Gastroesophageal sphincter (tissue), 4 donors: ENCODE measurements around the gene UBE2J1. TPM values are rescaled to one million over a fixed set of nuclear protein-coding genes. Genes with fewer than 3 reads are reported as not detected.

Experiments used
- ATAC-seq: fragments of 150-250 bp; one replicate; pipeline ENCODE4 v1.9.1; 2016; ENCODE audit warnings: mild to moderate bottlenecking, moderate library complexity
- H3K27ac ChIP-seq, 4 donors: fragments of 200-600 bp; sonication (generic) in 3 of 4; 1 replicate in 3 of 4; 2 replicates in 1 of 4; pipeline ENCODE4 v1.5.1; 2016 to 2019
- H3K27me3 ChIP-seq: fragments of 200-600 bp; sonication (generic); one replicate; pipeline ENCODE4 v1.5.1; 2019
- H3K36me3 ChIP-seq, 2 donors: fragments of 200-600 bp; sonication (generic); one replicate each; pipeline ENCODE4 v1.5.1; 2019; ENCODE audit warnings: control low read depth in 1 of 2
- H3K4me1 ChIP-seq, 3 donors: fragments of 200-600 bp; sonication (generic); 1 replicate in 2 of 3; 2 replicates in 1 of 3; pipeline ENCODE4 v1.5.1; 2016 to 2019; ENCODE audit warnings: control low read depth in 2 of 3
- H3K4me3 ChIP-seq, 2 donors: fragments of 200-600 bp; sonication (generic); one replicate each; pipeline ENCODE4 v1.5.1; 2019; ENCODE audit warnings: mild to moderate bottlenecking in 1 of 2, moderate library complexity in 1 of 2
- H3K9me3 ChIP-seq, 3 donors: fragments of 200-600 bp; sonication (generic); one replicate each; pipeline ENCODE4 v1.5.1; 2017 to 2019; ENCODE audit warnings: control low read depth in 2 of 3
- CTCF ChIP-seq, 4 experiments: fragments of 200-600 bp in 2 of 4; fragments of 450-650 bp in 2 of 4; sonication (generic) in 1 of 4; IDR thresholded peaks; one replicate each; pipeline ENCODE4 v1.5.1; 2017 to 2019; ENCODE audit warnings: antibody characterized with exemption in 4 of 4, mild to moderate bottlenecking in 2 of 4, moderate library complexity in 2 of 4
- EP300 ChIP-seq: sonication (generic); formaldehyde crosslinking; IDR thresholded peaks from one replicate; pipeline ENCODE4 v1.6.1; 2017; ENCODE audit warnings: antibody characterized with exemption, mild to moderate bottlenecking
- POLR2A ChIP-seq, 2 donors: fragments of 450-650 bp; IDR thresholded peaks; one replicate each; pipeline ENCODE4 v1.6.1; 2017; ENCODE audit warnings: antibody characterized with exemption in 2 of 2, mild to moderate bottlenecking in 2 of 2, moderate library complexity in 1 of 2
- POLR2AphosphoS5 ChIP-seq: sonication (generic); formaldehyde crosslinking; IDR thresholded peaks from one replicate; pipeline ENCODE4 v1.6.1; 2017; ENCODE audit warnings: antibody characterized with exemption
- WGBS, 2 donors: methylation state at CpG; one replicate each; pipeline ENCODE4 v1.1.5; 2018; ENCODE audit warnings: low coverage in 1 of 2; 5-methylcytosine and 5-hydroxymethylcytosine counted together
- total RNA-seq, 4 donors: library from RNA; depleted of rRNA; stranded (reverse); fragments of >200 nt; gene quantifications; one replicate each; pipeline ENCODE4 v1.1.0, GENCODE V29; 2016

The UBE2J1 gene
- total RNA-seq, 4 donors from 2014 or later, result 32.7 to 42.9 (median 36.9) TPM

- Histone ChIP-seq H3K36me3 (no peaks in the 10 kb centered on the region), H3K4me3 (no peak overlapping the region), H3K4me1 (no peaks in the 10 kb centered on the region), H3K27me3 (no peaks in the 10 kb centered on the region), H3K27ac (no peak overlapping the region), H3K9me3 (no peaks in the 10 kb centered on the region)
- WGBS, 2 donors, result 45 to 71% methylated on average over 3 to 4 of the region's 5 CpGs
- no peak for ATAC-seq
- TF ChIP-seq POLR2A (IDR thresholded peaks at IDR 0.05), result no peak
- TF ChIP-seq CTCF (IDR thresholded peaks at IDR 0.05), result no peak
- TF ChIP-seq EP300, result no peak
- TF ChIP-seq POLR2AphosphoS5, result no peak
Observed at GRCh38 chr6:89385156-89385667, 32.7 kb upstream of the UBE2J1 start.

- no peaks in the 10 kb centered on the region for H3K9me3 ChIP-seq
- no peak for ATAC-seq
- no peaks in the 10 kb centered on the region for H3K36me3 ChIP-seq
- H3K4me3 ChIP-seq, result no peak overlapping the region
- TF ChIP-seq POLR2A (IDR thresholded peaks at IDR 0.05), result no peak
- no peak for TF ChIP-seq CTCF (IDR thresholded peaks at IDR 0.05)
- no peak for TF ChIP-seq EP300
- TF ChIP-seq POLR2AphosphoS5, result no peak
- WGBS, 2 donors, result 73 to 90% methylated on average over 2 of the region's 2 CpGs
- no peaks in the 10 kb centered on the region for H3K4me1 ChIP-seq
- H3K27ac ChIP-seq, result no peak overlapping the region
- H3K27me3 ChIP-seq, result no peaks in the 10 kb centered on the region
Observed at GRCh38 chr6:89381031-89381430, 28.5 kb upstream of the UBE2J1 start.

- no peak for TF ChIP-seq POLR2AphosphoS5
- ATAC-seq, result no peak
- WGBS, 2 donors, result 64 to 76% methylated on average over 5 of the region's 5 CpGs
- H3K9me3 ChIP-seq, result no peaks in the 10 kb centered on the region
- no peaks in the 10 kb centered on the region for H3K4me1 ChIP-seq
- no peak overlapping the region for H3K27ac ChIP-seq
- no peak overlapping the region for H3K4me3 ChIP-seq
- H3K27me3 ChIP-seq, result no peaks in the 10 kb centered on the region
- H3K36me3 ChIP-seq, result no peaks in the 10 kb centered on the region
Observed at GRCh38 chr6:89379281-89379680, 26.8 kb upstream of the UBE2J1 start.

- ATAC-seq, result no peak
- no peak overlapping the region for H3K27ac ChIP-seq
- no peak for TF ChIP-seq CTCF (IDR thresholded peaks at IDR 0.05)
- TF ChIP-seq POLR2AphosphoS5, result no peak
- TF ChIP-seq EP300, result no peak
- TF ChIP-seq POLR2A (IDR thresholded peaks at IDR 0.05), result no peak
- no peaks in the 10 kb centered on the region for H3K36me3 ChIP-seq
- WGBS, 2 donors, result 93 to 100% methylated on average over 2 to 4 of the region's 4 CpGs
- no peak overlapping the region for H3K4me3 ChIP-seq
- no peaks in the 10 kb centered on the region for H3K27me3 ChIP-seq
- H3K4me1 ChIP-seq, result no peaks in the 10 kb centered on the region
- H3K9me3 ChIP-seq, result no peaks in the 10 kb centered on the region
Observed at GRCh38 chr6:89378628-89379027, 26.1 kb upstream of the UBE2J1 start.

GRCh38 chr6:89375427-89376267, 23.1 kb upstream of the UBE2J1 start:
- TF ChIP-seq CTCF (IDR thresholded peaks at IDR 0.05) (no peak), EP300 (no peak), POLR2AphosphoS5 (no peak), POLR2A (IDR thresholded peaks at IDR 0.05) (no peak)
- Histone ChIP-seq H3K27ac (no peak overlapping the region), H3K4me1 (peaks cover 0 to 11% (median 0%) of the 10 kb centered on the region in 3 donors), H3K36me3 (no peaks in the 10 kb centered on the region), H3K27me3 (no peaks in the 10 kb centered on the region), H3K4me3 (no peak overlapping the region), H3K9me3 (no peaks in the 10 kb centered on the region)
- WGBS, 2 donors, result 65 to 76% methylated on average over 5 to 6 of the region's 6 CpGs
- ATAC-seq, result peak; percentile 36
